Ovary (tissue), 3 donors: Measurements from ENCODE around the gene AKT3.

ENCODE experiments used
- EP300 ChIP-seq: sonication (generic); formaldehyde crosslinking; IDR thresholded peaks from one replicate; pipeline ENCODE4 v1.6.1; 2017; ENCODE audit warnings: antibody characterized with exemption
- TF ChIP-seq, protein P1 (sequence below), 3 donors: fragments of 450-650 bp in 2 of 3; fragments of 200-600 bp in 1 of 3; IDR thresholded peaks; one replicate each; pipeline versions ENCODE4 v1.5.1 to v1.8.0; 2016 to 2022; ENCODE audit warnings: antibody characterized with exemption in 3 of 3, mild to moderate bottlenecking in 1 of 3
- donor health status: DM: no; HTN: no; CAD: no.

- no peak for TF ChIP-seq EP300
- TF ChIP-seq, protein P1, sequence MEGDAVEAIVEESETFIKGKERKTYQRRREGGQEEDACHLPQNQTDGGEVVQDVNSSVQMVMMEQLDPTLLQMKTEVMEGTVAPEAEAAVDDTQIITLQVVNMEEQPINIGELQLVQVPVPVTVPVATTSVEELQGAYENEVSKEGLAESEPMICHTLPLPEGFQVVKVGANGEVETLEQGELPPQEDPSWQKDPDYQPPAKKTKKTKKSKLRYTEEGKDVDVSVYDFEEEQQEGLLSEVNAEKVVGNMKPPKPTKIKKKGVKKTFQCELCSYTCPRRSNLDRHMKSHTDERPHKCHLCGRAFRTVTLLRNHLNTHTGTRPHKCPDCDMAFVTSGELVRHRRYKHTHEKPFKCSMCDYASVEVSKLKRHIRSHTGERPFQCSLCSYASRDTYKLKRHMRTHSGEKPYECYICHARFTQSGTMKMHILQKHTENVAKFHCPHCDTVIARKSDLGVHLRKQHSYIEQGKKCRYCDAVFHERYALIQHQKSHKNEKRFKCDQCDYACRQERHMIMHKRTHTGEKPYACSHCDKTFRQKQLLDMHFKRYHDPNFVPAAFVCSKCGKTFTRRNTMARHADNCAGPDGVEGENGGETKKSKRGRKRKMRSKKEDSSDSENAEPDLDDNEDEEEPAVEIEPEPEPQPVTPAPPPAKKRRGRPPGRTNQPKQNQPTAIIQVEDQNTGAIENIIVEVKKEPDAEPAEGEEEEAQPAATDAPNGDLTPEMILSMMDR (IDR thresholded peaks at IDR 0.05) = no peak
These were observed 169.2 kb downstream of the AKT3 start for GRCh38 chr1:243680860-243681259.
